Measurements from ENCODE around the gene BECN2. TPM values are rescaled to one million over a fixed set of nuclear protein-coding genes. Genes with fewer than 3 reads are reported as not detected.

Gene BECN2
- total and polyA plus RNA-seq, 2 of the 13 experiments (the other 11 are each of a cell fraction or from before 2014, with no cell fraction given) = not detected

- Histone ChIP-seq H4K20me1 (ENCODE audit: insufficient read depth, low read length) (no peaks in the 10 kb centered on the region), H3K9ac (ENCODE audit: insufficient read depth, low read depth, low read length) (no peak overlapping the region), H3K27me3 (ENCODE audit: control insufficient read depth in 1 of 2, insufficient read depth in 2 of 2, low read length in 2 of 2) (no peaks in the 10 kb centered on the region), H3K79me2 (ENCODE audit: insufficient read depth, low read length) (no peaks in the 10 kb centered on the region), H3K36me3 (replicated peaks in 1 of 2; ENCODE audit: control insufficient read depth in 1 of 2, insufficient read depth in 2 of 2, low read length in 2 of 2) (no peaks in the 10 kb centered on the region), H3K9me3 (ENCODE audit: low read length) (no peaks in the 10 kb centered on the region), H2AFZ (ENCODE audit: low read length) (no peak overlapping the region), H3K4me2 (ENCODE audit: low read depth, low read length) (no peak overlapping the region), H3K4me1 (ENCODE audit: insufficient read depth, low read length) (peaks cover 18% of the 10 kb centered on the region), H3K4me3 (replicated peaks in 1 of 3; ENCODE audit: insufficient read depth in 1 of 3, low read depth in 2 of 3, low read length in 3 of 3) (no peak overlapping the region), H3K27ac (ENCODE audit: extremely low read length, insufficient read depth, low read length) (no peak overlapping the region)
- BruUV-seq (replicated peaks) = no TSS peak
- DNase-seq (ENCODE audit: low spot score) = no peak
- in situ Hi-C loops (cut with HindIII; ENCODE audit: extremely low pct_ligation_motif_present, low pct_unique_long_range_greater_than_20kb) = no loop called here
- TF ChIP-seq HNF4A (CRISPR knock-in tag; IDR thresholded peaks at IDR 0.05) = peak; percentile 11; the same call in 1 of the 2 replicates
- no peak for TF ChIP-seq MEF2D (CRISPR knock-in tag; IDR thresholded peaks at IDR 0.05)
- TF ChIP-seq ZNF484 (CRISPR knock-in tag; IDR thresholded peaks at IDR 0.05; ENCODE audit: borderline replicate concordance, low read depth) = no peak
- no peak for TF ChIP-seq ZNF460 (CRISPR knock-in tag; IDR thresholded peaks at IDR 0.05; ENCODE audit: borderline replicate concordance)
- ChIA-PET POLR2A (no interaction called here), CTCF (ENCODE audit: low intra/inter-chr PET ratio, low total read pairs) (no interaction called here)
- WGBS (ENCODE audit: low lambda C conversion rate) = 65% methylated on average over 5 of the region's 5 CpGs
- no peak for FAIRE-seq
- ATAC-seq = no peak
- intact Hi-C loops (cut with micrococcal nuclease; ENCODE audit: unreplicated experiment) = no loop called here
Observed at GRCh38 chr1:241926141-241926540, 31.4 kb upstream of the BECN2 start.

- no TSS peak for BruUV-seq (replicated peaks)
- Histone ChIP-seq H3K4me1 (ENCODE audit: insufficient read depth, low read length) (peaks cover 18% of the 10 kb centered on the region), H3K36me3 (replicated peaks in 1 of 2; ENCODE audit: control insufficient read depth in 1 of 2, insufficient read depth in 2 of 2, low read length in 2 of 2) (no peaks in the 10 kb centered on the region), H2AFZ (ENCODE audit: low read length) (no peak overlapping the region), H3K9me3 (ENCODE audit: low read length) (no peaks in the 10 kb centered on the region), H4K20me1 (ENCODE audit: insufficient read depth, low read length) (no peaks in the 10 kb centered on the region), H3K27ac (ENCODE audit: extremely low read length, insufficient read depth, low read length) (no peak overlapping the region), H3K4me2 (ENCODE audit: low read depth, low read length) (no peak overlapping the region), H3K9ac (ENCODE audit: insufficient read depth, low read depth, low read length) (no peak overlapping the region), H3K79me2 (ENCODE audit: insufficient read depth, low read length) (no peaks in the 10 kb centered on the region), H3K27me3 (ENCODE audit: control insufficient read depth in 1 of 2, insufficient read depth in 2 of 2, low read length in 2 of 2) (no peaks in the 10 kb centered on the region), H3K4me3 (replicated peaks in 1 of 3; ENCODE audit: insufficient read depth in 1 of 3, low read depth in 2 of 3, low read length in 3 of 3) (no peak overlapping the region)
- 2% methylated on average over 4 of the region's 4 CpGs for WGBS (ENCODE audit: low lambda C conversion rate)
- in situ Hi-C loops (cut with HindIII; ENCODE audit: extremely low pct_ligation_motif_present, low pct_unique_long_range_greater_than_20kb) (no loop called here), intact Hi-C loops (cut with micrococcal nuclease; ENCODE audit: unreplicated experiment) (no loop called here)
- POLR2A ChIA-PET = no interaction called here
- CTCF ChIA-PET (ENCODE audit: low intra/inter-chr PET ratio, low total read pairs) = no interaction called here
- DNase-seq (ENCODE audit: low spot score) (peak; percentile 39), FAIRE-seq (no peak), ATAC-seq (peak; percentile 73)
- TF ChIP-seq HNF4G (IDR thresholded peaks at IDR 0.05; ENCODE audit: borderline replicate concordance, low read depth, low read length) (peak; percentile 43; the same call in 1 of the 2 replicates), HNF4G (CRISPR knock-in tag; IDR thresholded peaks at IDR 0.05; ENCODE audit: borderline replicate concordance, low read depth) (no peak), NFRKB (IDR thresholded peaks at IDR 0.05) (no peak), CSRNP1 (CRISPR knock-in tag; IDR thresholded peaks at IDR 0.05) (no peak), RAD51 (IDR thresholded peaks at IDR 0.05; ENCODE audit: borderline replicate concordance) (no peak), ZNF772 (CRISPR knock-in tag; IDR thresholded peaks at IDR 0.05) (no peak), HNF4A (CRISPR knock-in tag; IDR thresholded peaks at IDR 0.05) (peak; percentile 67), ZNF768 (CRISPR knock-in tag; IDR thresholded peaks at IDR 0.05) (peak; percentile 12; the same call in 1 of the 2 replicates)
Observed at GRCh38 chr1:241927321-241927720, 30.2 kb upstream of the BECN2 start.

Data from HepG2 (cell line).